Activated T-cell treated with anti-CD3 and anti-CD28 coated beads for 48 hours (primary cell): ENCODE results near the gene TTR.

ENCODE experiments used
- DNase-seq: peaks from one replicate; pipeline ENCODE4 v3.0.0-alpha.2; 2020; ENCODE audit warnings: low read depth

TTR gene

DNA sequence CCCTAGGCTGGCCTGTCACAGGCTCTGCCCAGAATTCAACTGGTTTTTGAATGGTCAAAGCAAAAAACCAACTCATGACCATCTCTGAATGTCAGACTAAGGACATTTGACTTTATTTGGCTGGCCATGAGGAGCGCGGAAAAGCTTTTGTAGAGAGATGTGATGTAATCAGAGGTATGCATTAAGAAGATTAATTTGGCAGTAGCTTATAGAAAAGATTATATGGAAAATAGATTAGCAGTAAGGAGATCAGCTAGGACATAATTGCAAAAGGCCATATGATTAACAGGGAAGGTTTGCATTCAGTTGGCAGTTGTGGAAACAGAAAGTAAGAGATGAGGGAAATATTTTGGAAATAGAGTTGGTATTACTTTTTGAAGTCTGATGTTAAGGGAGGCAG, 12.3 kb upstream of the TTR start:
- no peak for DNase-seq

GRCh38 chr18:31581498-31582197, 10.0 kb upstream of the TTR start:
- no peak for DNase-seq

GRCh38 chr18:31583185-31583854, 8.4 kb upstream of the TTR start:
- DNase-seq = no peak

DNA sequence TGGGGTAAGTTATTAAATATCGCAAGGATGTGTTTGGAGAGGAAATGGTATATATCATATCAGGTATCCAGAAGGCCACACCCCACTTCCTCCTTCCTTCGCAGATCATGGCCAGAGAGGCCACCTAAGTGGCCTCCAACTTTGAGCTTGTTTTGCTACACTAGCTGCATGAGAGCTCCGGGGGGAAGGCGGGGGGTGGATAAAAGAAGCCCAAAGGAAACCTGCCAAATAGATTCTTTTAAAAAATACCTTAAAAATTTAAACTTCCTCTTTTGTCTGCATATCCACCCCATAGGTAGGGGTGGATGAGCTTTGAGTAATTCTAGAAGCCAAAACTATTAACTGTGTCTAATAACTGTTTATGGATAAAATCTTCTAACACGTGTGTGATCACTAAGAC, 5.7 kb upstream of the TTR start:
- no peak for DNase-seq

GRCh38 chr18:31586616-31587015, 5.1 kb upstream of the TTR start:
- DNase-seq = no peak

DNA sequence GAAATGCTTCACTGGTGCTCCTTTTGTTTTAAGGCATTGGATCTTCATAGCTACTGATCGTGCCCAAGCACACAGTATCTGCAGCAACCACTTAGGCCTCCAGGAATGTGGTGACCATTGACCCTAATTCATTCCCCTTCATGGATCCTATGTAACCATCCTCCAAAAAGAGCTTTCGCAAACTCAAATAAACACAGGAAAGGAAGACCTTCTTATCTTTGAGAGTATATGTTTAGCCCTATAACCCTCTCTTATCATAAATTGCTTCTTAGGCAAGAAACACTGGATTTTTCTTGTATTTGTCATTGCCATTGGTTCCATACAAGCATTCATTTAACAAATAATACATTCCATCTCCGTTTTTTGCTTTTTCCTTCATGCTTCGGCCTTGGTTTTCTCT, 4.1 kb upstream of the TTR start:
- DNase-seq = no peak

GRCh38 chr18:31590570-31590969, 1.1 kb upstream of the TTR start:
- no peak for DNase-seq

GRCh38 chr18:31591113-31591512, 564 bp upstream of the TTR start:
- no peak for DNase-seq

DNA sequence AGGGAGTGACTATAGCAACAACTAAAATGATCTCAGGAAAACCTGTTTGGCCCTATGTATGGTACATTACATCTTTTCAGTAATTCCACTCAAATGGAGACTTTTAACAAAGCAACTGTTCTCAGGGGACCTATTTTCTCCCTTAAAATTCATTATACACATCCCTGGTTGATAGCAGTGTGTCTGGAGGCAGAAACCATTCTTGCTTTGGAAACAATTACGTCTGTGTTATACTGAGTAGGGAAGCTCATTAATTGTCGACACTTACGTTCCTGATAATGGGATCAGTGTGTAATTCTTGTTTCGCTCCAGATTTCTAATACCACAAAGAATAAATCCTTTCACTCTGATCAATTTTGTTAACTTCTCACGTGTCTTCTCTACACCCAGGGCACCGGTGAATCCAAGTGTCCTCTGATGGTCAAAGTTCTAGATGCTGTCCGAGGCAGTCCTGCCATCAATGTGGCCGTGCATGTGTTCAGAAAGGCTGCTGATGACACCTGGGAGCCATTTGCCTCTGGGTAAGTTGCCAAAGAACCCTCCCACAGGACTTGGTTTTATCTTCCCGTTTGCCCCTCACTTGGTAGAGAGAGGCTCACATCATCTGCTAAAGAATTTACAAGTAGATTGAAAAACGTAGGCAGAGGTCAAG, 955 bp downstream of the TTR start:
- DNase-seq = no peak

GRCh38 chr18:31595121-31595771, 3.6 kb downstream of the TTR start:
- no peak for DNase-seq

- no peak for DNase-seq
These were observed 4.6 kb downstream of the TTR start for GRCh38 chr18:31596081-31596872.

DNA sequence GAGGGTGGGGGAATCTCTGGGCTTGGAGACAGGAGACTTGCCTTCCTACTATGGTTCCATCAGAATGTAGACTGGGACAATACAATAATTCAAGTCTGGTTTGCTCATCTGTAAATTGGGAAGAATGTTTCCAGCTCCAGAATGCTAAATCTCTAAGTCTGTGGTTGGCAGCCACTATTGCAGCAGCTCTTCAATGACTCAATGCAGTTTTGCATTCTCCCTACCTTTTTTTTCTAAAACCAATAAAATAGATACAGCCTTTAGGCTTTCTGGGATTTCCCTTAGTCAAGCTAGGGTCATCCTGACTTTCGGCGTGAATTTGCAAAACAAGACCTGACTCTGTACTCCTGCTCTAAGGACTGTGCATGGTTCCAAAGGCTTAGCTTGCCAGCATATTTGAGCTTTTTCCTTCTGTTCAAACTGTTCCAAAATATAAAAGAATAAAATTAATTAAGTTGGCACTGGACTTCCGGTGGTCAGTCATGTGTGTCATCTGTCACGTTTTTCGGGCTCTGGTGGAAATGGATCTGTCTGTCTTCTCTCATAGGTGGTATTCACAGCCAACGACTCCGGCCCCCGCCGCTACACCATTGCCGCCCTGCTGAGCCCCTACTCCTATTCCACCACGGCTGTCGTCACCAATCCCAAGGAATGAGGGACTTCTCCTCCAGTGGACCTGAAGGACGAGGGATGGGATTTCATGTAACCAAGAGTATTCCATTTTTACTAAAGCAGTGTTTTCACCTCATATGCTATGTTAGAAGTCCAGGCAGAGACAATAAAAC, 6.5 kb downstream of the TTR start:
- DNase-seq = no peak

DNA sequence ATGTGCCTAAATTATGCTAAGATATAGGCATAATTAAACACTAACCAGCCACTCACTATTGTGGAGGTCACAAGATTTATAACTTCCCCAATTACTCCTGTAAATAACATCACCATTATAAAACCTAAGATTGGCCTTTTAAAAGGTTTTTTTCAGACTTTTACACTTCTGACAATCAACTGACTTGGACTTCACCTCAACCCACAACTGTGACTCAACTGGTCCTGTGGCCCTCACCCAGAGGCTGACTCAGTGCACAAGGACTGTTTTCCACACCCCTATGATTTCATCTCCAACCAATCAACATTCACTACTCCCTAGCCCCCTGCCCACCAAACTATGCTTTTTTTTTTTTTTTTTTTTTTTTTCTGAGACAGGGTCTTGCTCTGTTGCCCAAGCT, 11.6 kb downstream of the TTR start:
- DNase-seq = no peak

- DNase-seq = no peak
These were observed 14.6 kb downstream of the TTR start for GRCh38 chr18:31606265-31606664.

GRCh38 chr18:31607384-31607783, 15.7 kb downstream of the TTR start:
- no peak for DNase-seq

DNA sequence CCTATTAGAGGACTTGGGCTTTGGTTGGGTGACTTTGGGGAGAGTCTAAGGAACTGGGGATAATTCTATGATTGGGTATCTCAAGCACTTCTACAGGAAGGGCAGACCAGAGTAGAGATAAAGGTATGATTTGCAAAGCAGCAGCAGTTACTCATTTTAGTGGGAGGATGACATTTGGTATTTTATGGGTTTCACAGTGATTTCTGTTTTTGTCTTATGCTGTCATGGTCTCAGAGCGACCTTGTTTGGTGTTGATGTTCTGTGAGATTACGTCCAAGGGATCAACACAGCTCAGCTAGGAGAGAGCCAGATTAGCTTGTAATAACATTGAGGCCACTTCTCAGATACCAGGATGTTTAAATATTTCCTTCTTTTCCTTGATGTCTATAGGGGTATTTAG, 18.2 kb downstream of the TTR start:
- no peak for DNase-seq

DNA sequence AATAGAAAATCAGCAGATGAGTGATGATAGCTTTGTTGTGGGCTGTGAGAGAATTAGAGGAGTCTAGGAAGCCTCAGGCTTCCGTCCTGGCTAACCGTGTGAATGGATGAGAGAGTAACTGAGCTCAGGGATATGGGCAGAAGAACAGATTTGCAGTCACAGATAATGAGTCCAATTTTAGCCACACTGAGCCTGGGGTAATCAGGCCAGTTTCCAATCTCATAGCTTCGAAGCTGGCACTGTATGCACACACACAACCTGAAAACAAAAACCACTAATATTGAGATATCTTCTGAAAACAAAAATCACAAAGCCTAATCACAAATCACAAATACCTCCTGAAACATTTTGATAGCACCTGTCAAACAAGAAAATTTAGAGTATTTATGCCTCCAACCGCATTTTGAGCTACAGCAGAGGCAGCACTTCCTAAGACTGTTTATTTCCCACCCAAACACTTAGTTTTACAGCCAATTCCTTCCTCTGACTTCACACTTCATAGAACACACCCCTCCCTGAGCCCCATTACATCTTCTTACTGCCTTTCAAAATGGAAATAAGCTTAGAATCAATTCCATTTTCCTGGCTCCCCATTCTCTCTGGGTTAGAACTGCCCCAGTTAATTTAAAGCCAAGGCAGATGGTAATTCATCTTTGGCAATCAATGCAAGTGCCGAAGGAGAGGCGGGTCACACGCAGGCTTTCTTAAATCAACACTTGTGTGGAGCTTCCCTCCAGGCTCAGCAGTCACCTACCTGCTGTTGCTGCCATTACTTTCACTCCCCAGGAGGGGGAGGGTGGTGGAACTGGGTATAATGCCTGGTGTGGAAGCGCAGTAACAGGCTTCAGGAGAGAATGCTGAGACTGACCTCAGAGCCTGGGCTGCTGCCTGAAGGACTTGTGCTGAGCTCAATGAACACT, 18.9 kb downstream of the TTR start:
- no peak for DNase-seq

DNA sequence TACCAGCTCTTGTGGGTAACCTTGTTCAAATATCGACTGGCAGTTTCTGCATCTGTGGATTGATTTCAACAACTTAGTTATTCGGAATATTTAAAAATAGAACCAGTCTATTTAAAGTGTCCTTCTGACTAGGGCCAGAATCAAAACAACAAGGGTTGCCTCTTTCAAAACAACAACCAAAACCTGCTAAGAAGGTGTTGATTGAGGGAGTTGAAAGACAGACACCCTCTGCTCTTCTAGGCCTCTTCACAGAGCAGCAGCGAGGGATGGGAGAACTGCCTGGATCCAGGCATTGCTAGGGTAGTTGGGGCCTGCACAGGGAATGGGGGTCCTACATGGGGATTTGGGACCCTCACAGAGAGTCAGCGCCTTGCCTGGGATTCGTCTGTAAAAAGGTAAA, 19.8 kb downstream of the TTR start:
- DNase-seq = no peak

DNA sequence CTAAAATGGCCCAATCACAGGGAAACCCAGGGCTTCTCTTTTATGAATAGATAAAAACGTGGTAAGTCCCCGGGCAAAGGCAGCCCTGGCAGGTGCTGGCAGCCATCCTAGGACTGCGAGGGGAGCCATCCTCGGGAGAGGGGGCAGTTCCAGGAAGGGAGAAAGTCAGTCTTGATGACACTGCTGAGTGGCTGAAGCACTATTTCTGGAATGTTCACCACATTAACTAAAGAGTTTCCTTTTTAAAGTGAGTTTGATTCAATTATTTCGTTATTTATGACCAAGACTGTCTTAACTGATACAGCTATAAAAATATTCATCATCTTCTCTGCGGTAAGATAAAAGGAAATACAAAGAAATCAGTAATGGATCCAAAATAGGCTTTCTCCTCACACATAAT, 20.4 kb downstream of the TTR start:
- no peak for DNase-seq

DNA sequence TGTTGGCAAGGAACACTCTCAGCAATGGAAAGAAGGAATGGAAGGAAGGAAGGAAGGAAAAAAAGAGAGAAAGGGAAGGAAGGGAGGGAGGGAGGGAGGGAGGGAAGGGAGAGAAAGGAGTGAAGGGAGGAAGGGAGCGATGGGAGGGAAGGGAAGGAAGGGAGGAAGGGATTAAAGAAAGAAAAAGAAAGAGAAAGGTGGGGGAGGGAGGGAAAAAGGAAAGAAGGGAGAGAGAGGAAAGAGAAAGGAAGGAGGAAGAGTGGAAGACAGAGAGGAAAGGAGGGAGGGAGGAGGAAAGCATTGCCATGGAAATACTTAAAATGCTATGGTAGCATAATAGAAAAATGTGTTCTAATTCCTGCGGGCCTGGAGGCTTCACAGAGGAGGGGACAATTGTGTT, 22.4 kb downstream of the TTR start:
- DNase-seq = no peak
